Stimulated activated CD8-positive, alpha-beta memory T cell treated with anti-CD3 and anti-CD28 coated beads, Interleukin-12 subunit alpha, Interleukin-12 subunit beta, amount 100 ng/mL, for 24 hours (primary cell): ENCODE results near the gene CCDC85C.

Experiments
- DNase-seq: peaks from one replicate; pipeline ENCODE4 v3.0.0-alpha.2; 2020; ENCODE audit errors: extremely low read depth

CCDC85C gene

DNA sequence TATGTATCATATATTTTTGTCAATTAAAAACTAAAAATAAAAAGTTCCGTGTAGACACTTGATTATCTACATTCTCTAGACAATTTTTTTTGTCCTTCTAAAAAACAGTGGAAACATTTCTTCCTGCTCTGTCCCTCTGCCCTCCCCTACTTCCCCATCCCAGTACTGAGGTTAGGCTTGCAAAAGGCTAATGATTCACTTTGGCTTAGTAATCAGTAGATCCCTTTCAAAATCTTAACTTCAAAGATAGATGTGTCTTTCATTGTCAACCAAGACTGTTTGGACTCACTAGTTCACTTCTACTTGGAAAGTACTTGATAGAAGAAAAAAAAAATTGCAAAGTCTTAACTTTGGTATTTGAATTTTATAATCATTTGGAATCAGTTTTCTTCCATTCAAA lies 127.1 kb downstream of the CCDC85C start:
- no peak for DNase-seq

DNA sequence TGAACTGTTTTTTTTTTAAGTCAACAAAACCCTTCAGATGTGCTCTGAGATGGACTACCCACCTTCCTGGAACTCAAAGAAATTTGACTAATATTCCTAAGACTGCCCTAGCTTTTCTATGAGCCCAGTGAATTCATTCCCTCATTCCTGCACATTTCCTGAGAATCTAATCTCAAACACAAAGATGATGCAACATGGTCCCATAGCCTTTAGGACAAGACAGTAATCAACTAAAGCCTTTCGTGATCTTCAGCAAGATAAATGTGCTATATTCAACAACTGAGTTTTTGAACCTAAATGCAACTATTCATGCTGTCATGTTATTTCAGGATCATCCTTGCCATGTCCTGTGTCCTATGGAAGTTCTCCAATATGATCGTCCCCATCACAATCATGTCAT lies 128.3 kb downstream of the CCDC85C start:
- no peak for DNase-seq

DNA sequence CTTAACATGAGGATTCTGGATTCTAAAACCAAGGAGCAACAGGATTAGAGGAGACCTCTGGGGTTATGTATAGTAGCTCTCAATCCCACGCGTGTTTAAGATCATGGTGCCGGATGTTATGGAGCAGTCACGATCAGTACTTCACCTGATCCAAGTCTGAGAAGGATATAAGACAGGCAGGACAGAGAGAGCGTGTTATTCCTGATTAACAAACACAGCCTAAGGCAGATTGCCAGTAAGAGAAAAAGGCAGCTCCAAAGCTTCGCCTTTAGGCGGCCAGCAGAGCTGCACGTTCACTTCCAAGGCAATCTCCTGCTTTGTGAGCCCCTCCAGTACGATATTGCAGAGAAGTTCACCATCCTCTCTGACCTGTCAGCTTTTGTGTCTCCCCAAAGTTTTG lies 128.8 kb downstream of the CCDC85C start:
- no peak for DNase-seq

DNA sequence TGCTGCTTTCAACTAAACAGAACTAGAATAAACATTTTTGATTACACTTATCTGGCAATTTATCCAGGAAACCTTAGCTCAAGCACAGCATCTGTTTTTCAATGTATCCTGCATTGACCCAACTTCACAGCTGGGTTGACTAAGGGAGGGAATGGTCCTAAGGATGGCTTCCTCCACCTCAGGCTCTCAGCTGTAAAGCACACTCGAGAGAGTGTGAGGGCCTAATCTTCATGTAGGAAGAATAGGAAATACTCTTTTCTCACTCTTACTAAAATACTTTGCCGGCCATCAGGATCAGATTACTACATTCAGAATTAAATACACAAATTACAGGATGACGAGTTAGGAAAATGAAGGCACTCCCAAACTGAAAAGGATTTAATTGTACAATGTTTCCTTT lies 130.5 kb downstream of the CCDC85C start:
- no peak for DNase-seq

DNA sequence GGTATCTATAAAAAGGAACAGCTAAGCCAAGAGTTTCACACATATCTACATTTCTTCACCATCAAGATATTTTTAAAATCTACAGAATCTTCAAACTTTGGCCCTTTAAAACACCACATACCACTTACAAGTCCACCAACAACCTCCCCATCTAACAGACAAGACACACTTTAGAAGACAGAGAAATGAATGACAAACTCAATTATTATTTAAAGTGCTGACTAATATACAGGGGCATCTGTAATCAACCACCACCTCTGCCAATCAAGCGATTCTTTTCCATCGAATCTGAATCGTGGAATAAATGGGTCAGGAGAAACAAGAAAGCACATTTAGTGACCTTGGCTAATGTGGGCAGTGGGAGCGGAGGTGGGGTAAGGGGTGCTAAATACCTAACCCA lies 131.1 kb downstream of the CCDC85C start:
- DNase-seq = no peak

DNA sequence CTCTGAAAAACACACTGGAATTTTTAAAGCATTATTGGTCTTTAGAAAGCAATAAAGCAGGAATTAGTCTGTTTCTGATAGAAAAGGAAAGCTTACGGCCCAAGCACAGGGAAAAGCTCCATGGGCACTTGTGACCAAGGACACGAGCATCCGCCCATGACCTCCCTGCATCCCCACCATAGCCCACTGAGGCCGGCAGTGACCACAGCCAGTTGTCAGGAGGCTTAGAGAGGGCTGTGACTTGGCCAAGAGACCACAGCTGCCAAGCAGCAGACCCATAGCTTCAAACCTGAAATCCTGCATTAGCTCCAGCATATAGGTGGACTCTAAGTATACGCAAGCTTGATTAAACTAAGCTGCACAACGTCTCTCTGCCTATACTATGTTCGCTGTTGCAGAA lies 132.3 kb downstream of the CCDC85C start:
- DNase-seq = no peak

DNA sequence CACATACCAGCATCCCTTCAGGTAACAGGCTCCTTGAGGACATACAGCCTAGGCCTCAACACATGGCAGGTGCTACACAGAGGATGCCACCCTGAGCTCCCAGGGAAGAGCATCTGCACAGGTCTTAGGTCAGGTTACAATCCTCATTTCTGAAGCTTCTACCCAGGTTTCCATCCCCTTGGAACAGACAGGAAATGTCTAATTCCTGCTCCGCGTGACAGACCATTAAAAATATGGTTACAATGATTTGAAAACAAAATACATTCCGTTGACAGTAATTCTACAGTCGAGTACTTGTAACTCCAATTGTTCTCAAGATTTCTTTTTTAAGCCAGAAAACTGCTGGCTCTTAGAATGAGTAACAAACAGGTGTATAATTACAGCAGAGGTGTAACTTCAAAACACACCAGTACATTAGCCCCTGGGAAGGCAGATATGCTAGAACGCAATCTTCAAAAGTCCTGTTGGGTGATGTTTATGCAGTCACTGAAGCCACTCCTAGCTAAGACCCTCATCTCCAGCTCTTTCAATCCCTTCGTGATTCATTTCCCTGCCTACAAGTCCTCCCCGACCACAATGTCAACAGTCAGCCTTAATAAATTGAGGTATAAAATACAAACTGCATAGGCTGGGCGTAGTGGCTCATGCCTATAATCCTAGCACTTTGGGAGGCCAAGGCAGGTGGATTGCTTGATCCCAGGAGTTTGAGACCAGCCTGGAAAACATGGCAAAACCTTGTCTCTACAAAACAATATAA lies 135.0 kb downstream of the CCDC85C start:
- no peak for DNase-seq

DNA sequence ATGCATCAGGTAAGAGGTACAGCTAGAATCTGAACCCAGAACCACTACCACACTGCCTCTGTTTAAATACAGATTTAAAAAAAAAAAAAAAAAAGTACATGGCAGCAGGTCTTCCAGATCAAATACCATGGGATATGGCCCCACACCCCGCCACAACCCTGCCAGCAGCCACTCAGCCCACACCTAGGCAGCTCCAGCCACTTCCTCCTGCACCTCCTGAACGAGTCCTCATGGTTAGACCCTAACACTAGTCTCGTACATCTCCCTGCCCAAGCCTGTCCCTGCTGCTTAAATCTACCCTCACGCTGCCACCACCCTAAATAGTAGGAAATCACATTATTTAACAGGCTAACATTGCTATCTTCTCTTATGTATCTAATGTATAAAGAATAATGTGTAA lies 135.9 kb downstream of the CCDC85C start:
- no peak for DNase-seq

DNA sequence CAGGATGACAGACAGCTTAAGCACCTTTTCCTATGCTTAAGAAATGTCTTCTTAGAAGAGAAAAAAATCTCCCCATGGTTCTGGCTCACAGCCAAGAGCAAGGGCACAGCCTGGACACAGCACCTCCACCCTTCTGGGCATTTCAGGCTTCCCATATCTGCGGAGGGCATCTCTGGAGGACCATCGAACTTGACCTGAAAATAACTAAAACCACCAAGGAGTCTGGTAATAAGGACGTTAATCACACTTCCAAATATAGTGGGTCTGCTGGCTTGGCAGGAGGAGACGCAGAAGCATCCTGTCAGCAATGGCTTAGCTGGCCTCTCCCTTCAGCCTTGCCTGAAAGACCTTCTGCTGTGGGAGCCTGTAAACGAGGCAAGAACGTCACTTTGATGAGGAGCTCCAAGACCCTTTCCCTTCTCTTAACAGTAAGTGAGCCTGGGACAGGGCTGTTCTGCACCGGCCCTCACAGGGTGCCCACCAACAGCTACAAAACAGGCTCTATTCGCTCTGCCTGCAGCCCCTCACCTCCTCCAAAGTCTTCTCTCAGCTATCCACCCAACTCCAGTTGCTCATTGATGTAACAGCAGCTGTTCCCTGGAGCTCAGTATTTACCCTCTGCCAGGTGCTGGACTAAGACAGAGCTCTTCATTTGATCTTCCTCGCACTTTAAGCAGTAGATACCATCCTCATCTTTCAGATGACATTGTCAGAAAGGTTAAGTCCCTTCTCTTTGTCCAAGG lies 136.5 kb downstream of the CCDC85C start:
- DNase-seq = no peak

DNA sequence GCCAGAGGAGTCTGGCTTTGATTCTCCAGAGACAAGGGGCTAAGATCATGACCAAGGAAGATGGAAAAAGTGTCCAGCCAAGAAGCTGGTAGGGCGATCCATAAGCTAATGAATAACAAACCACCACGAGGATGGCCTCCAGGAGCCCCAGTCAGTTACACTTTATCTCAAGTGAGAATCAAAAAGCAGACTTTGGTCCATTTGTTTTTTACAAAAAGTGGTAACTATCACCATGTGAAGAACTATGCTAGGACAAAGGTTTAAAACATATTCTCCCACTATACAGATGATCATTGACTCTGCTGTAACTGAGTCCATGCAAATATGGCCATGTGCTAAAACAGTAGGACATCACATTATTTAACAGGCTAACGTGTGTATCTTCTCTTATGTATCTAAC lies 137.2 kb downstream of the CCDC85C start:
- no peak for DNase-seq

DNA sequence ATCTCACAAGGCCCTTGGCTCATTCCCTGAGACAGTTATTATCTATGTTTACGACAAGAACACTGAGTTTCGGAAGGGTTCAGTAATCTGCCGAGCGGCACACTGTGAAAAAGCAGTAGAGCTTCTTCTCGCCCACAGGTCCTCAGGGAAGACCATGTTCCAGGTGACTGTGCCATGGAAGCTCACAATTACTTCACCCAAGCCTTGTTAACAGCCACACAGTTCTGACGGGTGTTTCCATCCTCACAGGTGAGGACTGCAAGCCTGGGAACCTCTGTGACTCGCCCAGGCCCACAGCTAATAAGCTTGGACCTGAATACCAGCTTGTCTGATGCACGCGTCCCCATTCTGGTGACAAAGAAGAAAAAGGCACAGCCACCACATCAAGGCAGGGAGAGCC lies 138.7 kb downstream of the CCDC85C start:
- DNase-seq = no peak

DNA sequence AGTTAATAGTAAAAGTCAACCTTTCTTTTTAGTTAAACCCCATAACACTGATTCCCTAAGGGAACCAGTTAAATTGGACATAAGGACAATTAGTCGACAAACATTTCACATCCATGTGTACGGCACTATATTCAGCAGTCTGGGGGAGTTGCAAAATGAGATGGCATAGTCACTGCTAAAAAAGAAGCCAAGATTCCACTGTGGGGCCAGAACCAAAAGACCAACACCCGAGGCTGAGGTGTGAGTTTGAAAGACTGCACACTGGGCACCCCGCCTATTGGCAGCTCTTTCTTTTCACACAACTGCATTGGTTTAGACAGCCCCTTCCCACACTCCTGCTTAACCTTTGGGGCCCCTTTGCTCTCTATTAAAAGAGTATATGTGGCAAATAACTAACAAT lies 140.0 kb downstream of the CCDC85C start:
- no peak for DNase-seq

DNA sequence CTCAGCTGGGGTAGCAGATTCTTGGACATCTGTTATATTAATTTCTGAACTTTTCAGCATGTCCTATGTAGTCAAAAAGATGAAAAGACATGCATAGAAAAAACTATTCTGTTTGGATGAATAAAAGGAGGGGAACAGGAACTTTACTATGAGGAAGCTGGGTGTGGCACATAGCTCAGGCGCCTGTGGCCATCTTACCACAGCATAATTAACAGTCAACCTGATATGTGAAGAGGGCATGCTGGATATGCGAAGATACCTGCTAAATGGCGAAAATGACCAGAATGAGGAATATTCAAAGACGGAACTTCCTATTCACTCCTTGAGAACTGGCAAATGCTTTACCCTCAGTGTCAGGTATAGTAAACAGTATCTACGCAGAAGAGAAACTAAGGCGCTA lies 141.8 kb downstream of the CCDC85C start:
- DNase-seq = no peak

DNA sequence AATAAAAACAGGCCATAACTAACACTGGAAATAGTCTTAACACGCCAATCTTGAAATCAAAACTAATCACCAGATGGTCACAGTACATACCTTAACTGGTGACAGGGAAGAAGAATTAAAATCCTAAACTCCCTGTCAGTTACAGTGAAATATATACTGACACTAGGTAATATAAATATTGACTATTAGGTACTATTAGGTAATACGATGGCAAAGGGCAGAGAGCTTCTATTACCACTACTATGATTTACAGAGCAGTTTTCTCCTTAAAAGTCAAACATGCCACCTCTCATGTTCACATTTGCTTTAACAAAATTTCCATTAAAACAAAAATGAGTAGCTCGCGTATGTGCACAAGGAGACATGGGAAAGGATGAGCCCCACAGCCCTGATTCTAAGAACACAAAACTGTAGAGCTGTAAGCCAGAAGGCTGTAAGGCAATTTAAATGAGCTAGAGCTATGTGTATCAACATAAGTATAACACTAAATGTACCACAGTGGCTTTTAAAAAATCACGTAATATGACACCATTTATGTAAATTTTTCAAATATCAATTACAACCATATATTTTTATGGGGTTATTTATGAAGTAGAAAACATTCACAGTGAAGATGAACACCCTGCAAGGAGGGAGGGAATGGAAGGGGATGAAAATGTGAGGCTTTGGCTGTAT lies 142.5 kb downstream of the CCDC85C start:
- DNase-seq = no peak

DNA sequence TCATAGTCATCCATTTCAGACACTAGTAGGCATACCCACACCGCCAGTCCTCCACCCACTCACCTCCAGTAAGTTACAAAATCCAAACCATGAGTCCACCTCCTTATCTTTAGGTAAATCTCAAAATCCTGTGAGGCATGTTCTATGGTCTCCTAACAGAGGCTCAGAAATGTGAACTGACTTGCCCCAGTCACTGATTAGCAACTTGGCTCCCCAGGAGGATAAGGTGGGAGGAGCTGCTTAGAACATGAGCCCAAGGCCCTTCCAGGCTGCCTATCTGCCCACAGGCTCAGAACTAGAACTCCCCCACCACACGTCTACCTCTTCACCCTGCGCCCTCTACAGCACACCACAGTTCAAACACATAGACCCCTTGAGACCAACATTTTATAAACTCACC lies 143.2 kb downstream of the CCDC85C start:
- no peak for DNase-seq

DNA sequence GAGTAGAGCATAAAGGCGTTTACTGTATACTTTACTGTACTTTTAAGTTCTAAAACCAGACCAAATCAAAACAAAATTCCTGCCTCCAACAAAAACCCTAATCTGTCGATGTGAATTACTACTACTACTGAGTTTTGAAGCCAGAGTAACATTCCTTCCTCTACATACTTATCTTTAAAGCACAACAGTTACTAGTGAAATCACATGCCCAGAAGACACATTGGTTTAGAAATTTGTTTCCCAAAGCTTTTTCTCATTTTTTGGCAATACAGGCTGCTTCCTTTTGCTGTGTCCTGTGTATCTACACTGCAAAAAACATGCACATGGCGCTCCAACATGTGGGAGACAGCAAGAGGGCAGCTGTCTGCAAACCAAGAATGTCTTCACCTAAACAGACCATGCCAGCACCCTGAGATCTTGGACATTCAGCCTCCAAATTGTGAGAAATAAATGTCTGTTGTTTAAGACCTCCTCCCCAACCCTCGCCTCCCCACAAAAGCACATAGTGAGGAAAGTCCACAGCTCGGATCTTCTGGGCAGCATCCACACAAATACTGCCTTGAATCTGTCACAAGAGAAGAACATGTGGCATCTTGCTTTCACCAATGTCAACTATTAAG lies 144.4 kb downstream of the CCDC85C start:
- DNase-seq = no peak

DNA sequence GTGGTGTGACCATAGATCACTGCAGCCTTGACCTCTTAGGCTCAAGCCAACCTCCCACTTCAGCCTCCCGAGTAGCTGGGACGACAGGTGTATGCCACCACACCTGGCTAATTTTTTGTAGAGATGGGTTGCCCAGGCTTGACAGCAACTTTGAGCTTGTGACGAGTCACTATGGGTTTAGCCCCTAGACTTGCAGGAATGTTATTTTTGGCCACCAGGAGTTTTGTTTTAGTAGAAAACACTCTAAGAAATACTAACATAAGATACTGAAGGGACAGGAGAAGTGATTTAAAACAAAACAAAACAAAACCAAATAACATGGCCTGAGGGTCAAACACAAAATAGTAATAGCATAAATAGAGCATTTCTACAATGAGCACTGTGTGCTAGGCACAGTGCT lies 149.8 kb downstream of the CCDC85C start:
- DNase-seq = no peak

DNA sequence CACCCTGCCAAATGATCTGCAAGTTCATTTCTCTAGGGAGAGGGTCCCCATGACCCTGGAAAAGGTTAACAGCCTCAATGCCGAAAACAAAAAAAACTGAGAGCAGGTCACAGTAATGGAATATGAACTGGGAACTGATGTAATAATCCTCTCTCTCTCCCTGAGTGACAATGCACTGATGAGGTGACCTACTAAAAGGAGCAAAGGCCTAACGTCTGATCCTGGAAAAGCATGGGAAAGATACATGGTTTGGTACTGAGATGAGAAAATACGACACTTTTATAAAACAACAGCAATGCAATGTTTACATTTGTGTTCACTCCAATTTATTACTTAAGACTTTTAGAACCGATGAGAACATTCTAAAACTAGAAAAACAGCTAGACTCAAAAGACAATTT lies 151.0 kb downstream of the CCDC85C start:
- DNase-seq = no peak

DNA sequence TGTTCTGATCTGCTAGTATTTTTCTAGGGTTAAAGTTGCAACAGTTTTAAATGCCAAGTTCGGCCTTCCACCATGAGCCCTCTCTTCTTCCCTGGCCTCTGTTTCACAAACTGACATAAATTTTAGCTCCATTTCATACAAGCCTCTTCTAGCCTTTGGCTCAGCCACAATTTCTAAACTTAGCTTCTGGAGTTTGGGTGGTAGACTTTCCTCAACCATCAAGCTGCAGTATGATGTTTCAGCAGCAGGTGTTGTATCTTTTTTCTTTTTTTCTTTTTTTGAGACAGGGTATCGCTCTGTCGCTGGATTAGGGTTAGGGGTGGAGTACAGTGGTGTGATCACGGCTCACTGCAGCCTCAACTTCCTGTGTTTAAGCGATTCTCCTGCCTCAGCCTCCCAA lies 152.8 kb downstream of the CCDC85C start:
- no peak for DNase-seq

DNA sequence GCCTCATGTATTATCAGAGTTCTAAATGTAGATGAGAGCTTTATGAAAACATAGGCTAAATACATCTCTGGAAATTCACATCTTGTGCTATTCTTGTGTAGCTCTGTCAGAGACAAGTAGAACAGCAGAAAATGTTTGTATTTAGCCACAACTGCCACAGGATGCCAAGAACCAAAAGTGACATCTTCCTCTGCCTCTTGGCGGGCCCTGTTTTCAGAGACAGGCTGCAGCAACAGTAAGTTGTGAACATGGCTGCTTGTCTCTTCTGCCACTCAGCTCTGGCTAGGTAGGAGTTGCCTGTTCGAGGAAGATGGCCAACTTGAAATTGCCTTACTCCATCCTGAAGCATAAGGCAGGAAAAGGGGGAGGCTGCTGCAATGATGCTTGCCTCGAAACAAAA lies 153.7 kb downstream of the CCDC85C start:
- DNase-seq = no peak
